ENCODE data around the gene HES1.

Gene HES1

GRCh38 chr3:194102436-194102835 is 33.5 kb upstream of the HES1 start:
- no peak for DNase-seq

GRCh38 chr3:194103505-194103904 is 32.4 kb upstream of the HES1 start:
- no peak for DNase-seq

GRCh38 chr3:194103983-194104751 is 31.8 kb upstream of the HES1 start:
- DNase-seq: peak; percentile 29 to 58 (median 51)

- DNase-seq: peak in 1 of 4 experiments; percentile 34
Observed at GRCh38 chr3:194105292-194105691, 30.7 kb upstream of the HES1 start.

- peak; percentile 37 to 67 (median 41) for DNase-seq
Observed at GRCh38 chr3:194107107-194107506, 28.8 kb upstream of the HES1 start.

- DNase-seq: peak in 3 of 4 experiments; percentile 27 to 57 (median 45)
Observed at GRCh38 chr3:194109192-194109863, 26.6 kb upstream of the HES1 start.

- DNase-seq: no peak
Observed at GRCh38 chr3:194110483-194110882, 25.5 kb upstream of the HES1 start.

GRCh38 chr3:194111336-194111735 is 24.6 kb upstream of the HES1 start:
- DNase-seq: peak; percentile 19 to 56 (median 50)

- peak in 1 of 4 experiments; percentile 35 for DNase-seq
Observed at GRCh38 chr3:194112120-194113106, 23.5 kb upstream of the HES1 start.

GRCh38 chr3:194114123-194114522 is 21.8 kb upstream of the HES1 start:
- no peak for DNase-seq

- DNase-seq: no peak
Observed at GRCh38 chr3:194117104-194117845, 18.7 kb upstream of the HES1 start.

- DNase-seq: no peak
Observed at GRCh38 chr3:194118920-194119319, 17.0 kb upstream of the HES1 start.

GRCh38 chr3:194119831-194120590 is 15.9 kb upstream of the HES1 start:
- DNase-seq: no peak

- DNase-seq: peak in 2 of 4 experiments; percentile 78 to 80
Observed at GRCh38 chr3:194120789-194121770, 14.9 kb upstream of the HES1 start.

- no peak for DNase-seq
Observed at GRCh38 chr3:194121891-194122631, 13.9 kb upstream of the HES1 start.

- DNase-seq: no peak
Observed at GRCh38 chr3:194123726-194124125, 12.2 kb upstream of the HES1 start.

GRCh38 chr3:194124193-194124592 is 11.8 kb upstream of the HES1 start:
- DNase-seq: no peak

GRCh38 chr3:194125442-194125841 is 10.5 kb upstream of the HES1 start:
- no peak for DNase-seq

GRCh38 chr3:194126790-194127189 is 9.2 kb upstream of the HES1 start:
- DNase-seq: no peak

All from suppressor macrophage (primary cell).